Measurements from ENCODE around the gene INPP5F. TPM values are rescaled to one million over a fixed set of nuclear protein-coding genes. Genes with fewer than 3 reads are reported as not detected.
"Not testable (repeated sequence)": the region's sequence is repeated elsewhere in the genome, so short reads cannot be mapped to it uniquely, and the experiment has no call there.

Gene INPP5F
- total RNA-seq, 1 experiment from 2014 or later, result 26.4 TPM

- Histone ChIP-seq H3K27me3 (replicated peaks; ENCODE audit: control insufficient read depth, insufficient read depth, low read length) (no peaks in the 10 kb centered on the region), H3K9me3 (no peaks in the 10 kb centered on the region), H3K36me3 (ENCODE audit: control insufficient read depth, insufficient read depth, low read length) (no peaks in the 10 kb centered on the region), H3K4me1 (peaks cover 35% of the 10 kb centered on the region), H3K4me3 (ENCODE audit: low read depth, low read length) (no peak overlapping the region)
- POLR2A ChIA-PET, result interaction anchor here (0.7 kb wide), 1 partner anchor 59 kb away, joined by 4 read pairs; the partner anchor contains the start of gene INPP5F
- TF ChIP-seq CTCF (IDR thresholded peaks at IDR 0.05; ENCODE audit: insufficient read depth in 1 of 2, low read depth in 1 of 2, low read length in 1 of 2, severe bottlenecking in 1 of 2, unreplicated experiment in 1 of 2), result no peak
- Mint-ChIP-seq H3K4me3 (ENCODE audit: unreplicated experiment) (peak overlapping the region; percentile 48), H3K4me1 (ENCODE audit: low read depth, unreplicated experiment) (peaks cover 38% of the 10 kb centered on the region), H3K27ac (ENCODE audit: unreplicated experiment) (peak overlapping the region; percentile 96), H3K9me3 (ENCODE audit: unreplicated experiment) (no peaks in the 10 kb centered on the region), H3K36me3 (ENCODE audit: insufficient read depth, unreplicated experiment) (no peaks in the 10 kb centered on the region), H3K27me3 (ENCODE audit: insufficient read depth, unreplicated experiment) (no peaks in the 10 kb centered on the region)
- no TSS peak for BruUV-seq (replicated peaks)
- CTCF ChIA-PET, result interaction anchor here (0.9 kb wide), 1 partner anchor 34 kb away, joined by 3 read pairs; no protein-coding TSS in a partner anchor
- intact Hi-C loops (cut with micrococcal nuclease; ENCODE audit: unreplicated experiment), result no loop called here
- peak in 1 of 2 experiments; percentile 15 for DNase-seq
These were observed 58.7 kb downstream of the INPP5F start for GRCh38 chr10:119784340-119785067.

GRCh38 chr10:119786117-119786769 is 60.4 kb downstream of the INPP5F start:
- Mint-ChIP-seq H3K36me3 (ENCODE audit: insufficient read depth, unreplicated experiment) (peaks cover 6% of the 10 kb centered on the region), H3K9me3 (ENCODE audit: unreplicated experiment) (no peaks in the 10 kb centered on the region), H3K27me3 (ENCODE audit: insufficient read depth, unreplicated experiment) (no peaks in the 10 kb centered on the region), H3K4me1 (ENCODE audit: low read depth, unreplicated experiment) (peaks cover 49% of the 10 kb centered on the region), H3K27ac (ENCODE audit: unreplicated experiment) (peak overlapping the region; percentile 96), H3K4me3 (ENCODE audit: unreplicated experiment) (peak overlapping the region; percentile 65)
- ChIA-PET POLR2A (interaction anchor here (1.0 kb wide), 1 partner anchor 60 kb away, joined by 5 read pairs; the partner anchor contains the start of gene INPP5F), CTCF (interaction anchor here (0.6 to 1.0 kb wide), 2 partner anchors 36 to 60 kb away, joined by 3 to 5 read pairs; partner anchors contain the start of gene INPP5F)
- no peaks in the 10 kb centered on the region for H3K9me3 ChIP-seq
- no peaks in the 10 kb centered on the region for H3K36me3 ChIP-seq (ENCODE audit: control insufficient read depth, insufficient read depth, low read length)
- H3K4me1 ChIP-seq, result peaks cover 35% of the 10 kb centered on the region
- no peak for TF ChIP-seq CTCF (IDR thresholded peaks at IDR 0.05; ENCODE audit: insufficient read depth in 1 of 2, low read depth in 1 of 2, low read length in 1 of 2, severe bottlenecking in 1 of 2, unreplicated experiment in 1 of 2)
- H3K27me3 ChIP-seq (replicated peaks; ENCODE audit: control insufficient read depth, insufficient read depth, low read length), result no peaks in the 10 kb centered on the region
- intact Hi-C loops (cut with micrococcal nuclease; ENCODE audit: unreplicated experiment), result loop anchor here (2.0 kb wide), 1 partner anchor 35 kb away; no protein-coding TSS in a partner anchor
- DNase-seq, result peak; percentile 74 to 86
- no TSS peak for BruUV-seq (replicated peaks)
- no peak overlapping the region for H3K4me3 ChIP-seq (ENCODE audit: low read depth, low read length)

GRCh38 chr10:119795101-119795500 is 69.3 kb downstream of the INPP5F start:
- CTCF ChIA-PET; H3K4me1 Mint-ChIP-seq (ENCODE audit: low read depth, unreplicated experiment); H3K27ac Mint-ChIP-seq (ENCODE audit: unreplicated experiment); H3K27me3 Mint-ChIP-seq (ENCODE audit: insufficient read depth, unreplicated experiment); H3K9me3 Mint-ChIP-seq (ENCODE audit: unreplicated experiment); POLR2A ChIA-PET; intact Hi-C loops (cut with micrococcal nuclease; ENCODE audit: unreplicated experiment); H3K9me3 ChIP-seq; H3K27me3 ChIP-seq (replicated peaks; ENCODE audit: control insufficient read depth, insufficient read depth, low read length); H3K36me3 ChIP-seq (ENCODE audit: control insufficient read depth, insufficient read depth, low read length); BruUV-seq (replicated peaks); H3K4me1 ChIP-seq; H3K4me3 ChIP-seq (ENCODE audit: low read depth, low read length); H3K4me3 Mint-ChIP-seq (ENCODE audit: unreplicated experiment); DNase-seq: not testable (repeated sequence)
- H3K36me3 Mint-ChIP-seq (ENCODE audit: insufficient read depth, unreplicated experiment), result peaks cover 19% of the 10 kb centered on the region
